ENCODE results near the gene NTNG2.
A peak's percentile ranks its signal among the peaks of the same experiment; 100 is the strongest.
"Not testable (repeated sequence)": the region's sequence is repeated elsewhere in the genome, so short reads cannot be mapped to it uniquely, and the experiment has no call there.

The NTNG2 gene

GRCh38 chr9:132161743-132162184, at the start of gene NTNG2:
Gene NTNG2 (plus strand): TSS chr9:132162058. CDS start chr9:132166832, 4,774 bp downstream.
- DNase-seq (ENCODE audit: low spot score): no peak

GRCh38 chr9:132114102-132114707, 47.7 kb upstream of the NTNG2 start:
- peak; percentile 68 for DNase-seq (ENCODE audit: low spot score)

- DNase-seq (ENCODE audit: low spot score): no peak
Observed at GRCh38 chr9:132116583-132116982, 45.3 kb upstream of the NTNG2 start.

- DNase-seq (ENCODE audit: low spot score): no peak
Observed at GRCh38 chr9:132117694-132118093, 44.2 kb upstream of the NTNG2 start.

- DNase-seq (ENCODE audit: low spot score): no peak
Observed at GRCh38 chr9:132121021-132121420, 40.8 kb upstream of the NTNG2 start.

GRCh38 chr9:132124800-132125199, 37.1 kb upstream of the NTNG2 start:
- no peak for DNase-seq (ENCODE audit: low spot score)

- DNase-seq (ENCODE audit: low spot score): no peak
Observed at GRCh38 chr9:132125361-132125760, 36.5 kb upstream of the NTNG2 start.

GRCh38 chr9:132125944-132126679, 35.7 kb upstream of the NTNG2 start:
- no peak for DNase-seq (ENCODE audit: low spot score)

- DNase-seq (ENCODE audit: low spot score): no peak
Observed at GRCh38 chr9:132126680-132127236, 35.1 kb upstream of the NTNG2 start.

- no peak for DNase-seq (ENCODE audit: low spot score)
Observed at GRCh38 chr9:132127888-132128534, 33.8 kb upstream of the NTNG2 start.

- no peak for DNase-seq (ENCODE audit: low spot score)
Observed at GRCh38 chr9:132129535-132129934, 32.3 kb upstream of the NTNG2 start.

- not testable (repeated sequence) for DNase-seq (ENCODE audit: low spot score)
Observed at GRCh38 chr9:132134085-132134484, 27.8 kb upstream of the NTNG2 start.

GRCh38 chr9:132135456-132135855, 26.4 kb upstream of the NTNG2 start:
- no peak for DNase-seq (ENCODE audit: low spot score)

- DNase-seq (ENCODE audit: low spot score): no peak
Observed at GRCh38 chr9:132136151-132136780, 25.6 kb upstream of the NTNG2 start.

GRCh38 chr9:132141344-132141947, 20.4 kb upstream of the NTNG2 start:
- no peak for DNase-seq (ENCODE audit: low spot score)

- no peak for DNase-seq (ENCODE audit: low spot score)
Observed at GRCh38 chr9:132141948-132142594, 19.8 kb upstream of the NTNG2 start.

GRCh38 chr9:132142924-132143323, 18.9 kb upstream of the NTNG2 start:
- no peak for DNase-seq (ENCODE audit: low spot score)

- no peak for DNase-seq (ENCODE audit: low spot score)
Observed at GRCh38 chr9:132143359-132143758, 18.5 kb upstream of the NTNG2 start.

- no peak for DNase-seq (ENCODE audit: low spot score)
Observed at GRCh38 chr9:132144708-132145365, 17.0 kb upstream of the NTNG2 start.

GRCh38 chr9:132146039-132146438, 15.8 kb upstream of the NTNG2 start:
- DNase-seq (ENCODE audit: low spot score): no peak

GRCh38 chr9:132146575-132146974, 15.3 kb upstream of the NTNG2 start:
- no peak for DNase-seq (ENCODE audit: low spot score)

Data from HuH-7.5 (cell line).